K562 (cell line): ENCODE measurements around the gene RFX3. TPM values are rescaled to one million over a fixed set of nuclear protein-coding genes. Genes with fewer than 3 reads are reported as not detected.

Experiments used
- ATAC-seq: fragments of 200-7000 bp; cut with Tn5 transposase; 3 replicates; pipeline ENCODE4 v1.9.1; 2020; ENCODE audit warnings: moderate library complexity
- BruUV-seq: library from RNA; stranded (reverse); fragments of 400-500 nt; replicated peaks from 2 replicates; lab custom pipeline; 2021; lab: Mats Ljungman, UMichigan
- CTCF ChIA-PET: fragments of 300-600 bp; formaldehyde crosslinking; extraction: SDS; loops from one replicate; lab custom pipeline; 2021; ENCODE audit warnings: low intra/inter-chr PET ratio; lab: Yijun Ruan, JAX
- POLR2A ChIA-PET: fragments of 300-600, 350-650 bp; sonication (Branson Sonifier 250); formaldehyde crosslinking; extraction: SDS; loops from one replicate; lab custom pipeline; 2021; ENCODE audit warnings: antibody characterized with exemption, inconsistent platforms; lab: Yijun Ruan, JAX
- DNase-seq, 4 experiments: peaks; one replicate each; pipeline versions ENCODE4 v3.0.0 to v3.0.0-alpha.2; 2011 to 2018; ENCODE audit warnings: low spot score in 3 of 4, mixed read lengths in 3 of 4; ENCODE audit errors: extremely low read depth in 1 of 4
- FAIRE-seq: peaks from 2 replicates; lab custom pipeline; 2011; peaks lifted over from hg19 to GRCh38; lab: Jason Lieb, UNC
- H2AFZ ChIP-seq: 2 replicates; pipeline ENCODE4 v1.6.0; 2011; ENCODE audit warnings: low read depth, low read length, control low read depth, inconsistent platforms
- H3K27ac ChIP-seq: fragments of 200-600 bp; 3 replicates; pipeline ENCODE4 v1.8.0; 2011; ENCODE audit warnings: low read depth, mild to moderate bottlenecking, control low read depth, inconsistent platforms, low read length, moderate library complexity, mixed read lengths; ENCODE audit errors: extremely low read depth
- H3K27me3 ChIP-seq, 2 experiments: fragments of 300-600 bp in 1 of 2; 2 replicates in 1 of 2; 3 replicates in 1 of 2; pipeline versions ENCODE4 v1.6.0 to v1.8.0; 2011; ENCODE audit warnings: inconsistent platforms in 2 of 2, low read length in 2 of 2, mild to moderate bottlenecking in 1 of 2, mixed read lengths in 1 of 2, moderate library complexity in 1 of 2; ENCODE audit not compliant: control insufficient read depth in 2 of 2, insufficient read depth in 2 of 2
- H3K36me3 ChIP-seq: fragments of 300-600 bp; 3 replicates; pipeline ENCODE4 v1.8.0; 2011; ENCODE audit warnings: mild to moderate bottlenecking, low read length, inconsistent platforms; ENCODE audit not compliant: control insufficient read depth, insufficient read depth
- H3K4me1 ChIP-seq, 2 experiments: fragments of 200-600 bp in 1 of 2; replicated peaks in 1 of 2; 2 replicates in 1 of 2; 3 replicates in 1 of 2; pipeline versions ENCODE4 v1.5.1 to v1.8.0; 2011; ENCODE audit warnings: inconsistent platforms in 2 of 2, low read length in 2 of 2, mild to moderate bottlenecking in 1 of 2, mixed read lengths in 1 of 2, moderate library complexity in 1 of 2; ENCODE audit not compliant: control insufficient read depth in 2 of 2, insufficient read depth in 2 of 2
- H3K4me2 ChIP-seq: 2 replicates; pipeline ENCODE4 v1.6.1; 2011; ENCODE audit warnings: low read length, control low read depth, inconsistent platforms, mixed read lengths; ENCODE audit not compliant: insufficient read depth
- H3K4me3 ChIP-seq: fragments of 200-600 bp; sonication (generic), shearing (Covaris generic); 2 replicates; pipeline ENCODE4 v1.5.1; 2016; ENCODE audit warnings: control low read depth, inconsistent platforms
- H3K79me2 ChIP-seq: fragments of 200-600 bp; 3 replicates; pipeline ENCODE4 v1.8.0; 2011; ENCODE audit warnings: low read length, inconsistent platforms; ENCODE audit not compliant: control insufficient read depth, insufficient read depth
- H3K9ac ChIP-seq, 2 experiments: 2 replicates each; pipeline versions ENCODE4 v1.6.0 to v1.6.1; 2011; ENCODE audit warnings: low read depth in 2 of 2, low read length in 2 of 2, control low read depth in 1 of 2, inconsistent platforms in 1 of 2, mild to moderate bottlenecking in 1 of 2, mixed read lengths in 1 of 2; ENCODE audit not compliant: insufficient read depth in 1 of 2
- H3K9me1 ChIP-seq: one replicate; pipeline ENCODE4 v1.6.0; 2011; ENCODE audit warnings: inconsistent platforms, mild to moderate bottlenecking, low read length, moderate library complexity; ENCODE audit not compliant: control insufficient read depth, insufficient read depth
- H3K9me3 ChIP-seq: replicated peaks from 2 replicates; pipeline ENCODE4 v1.5.1; 2011; ENCODE audit warnings: low read depth, low read length, inconsistent platforms; ENCODE audit not compliant: control insufficient read depth, insufficient read depth
- H4K20me1 ChIP-seq: replicated peaks from 2 replicates; pipeline ENCODE4 v1.6.1; 2011; ENCODE audit warnings: low read length, inconsistent platforms, mixed read lengths; ENCODE audit not compliant: control insufficient read depth, insufficient read depth
- BCOR ChIP-seq: fragments of 450-650 bp; IDR thresholded peaks from 2 replicates; pipeline ENCODE4 v1.6.1; 2016
- CBFA2T2 ChIP-seq: fragments of 450-650 bp; conservative IDR thresholded peaks from 2 replicates; pipeline ENCODE4 v1.6.1; 2017; ENCODE audit warnings: mild to moderate bottlenecking
- SIN3A ChIP-seq, 2 experiments: fragments of 150-350 bp in 1 of 2; IDR thresholded peaks; 2 replicates each; pipeline ENCODE4 v1.6.1; 2011 to 2016; ENCODE audit warnings: borderline replicate concordance in 2 of 2, low read depth in 2 of 2, low read length in 2 of 2, mild to moderate bottlenecking in 2 of 2, moderate library complexity in 2 of 2; ENCODE audit not compliant: control insufficient read depth in 1 of 2
- WGBS: fragments of 100-300 bp; shearing (Covaris generic); methylation state at CpG from one replicate; pipeline ENCODE4 v1.1.6; 2016; ENCODE audit warnings: low coverage, mixed read lengths; ENCODE audit not compliant: insufficient coverage; ENCODE audit errors: missing lambda C conversion rate; 5-methylcytosine and 5-hydroxymethylcytosine counted together
- in situ Hi-C: fragments of 300-500 bp; cut with MboI; formaldehyde crosslinking; loops from 4 replicates; pipeline ENCODE4 v1.15.0; 2018; ENCODE audit warnings: inconsistent platforms, mixed read lengths
- intact Hi-C: fragments of 100-400 bp; cut with micrococcal nuclease; formaldehyde crosslinking; loops from 2 replicates; pipeline ENCODE4 v1.14.2; 2022
- polyA plus RNA-seq, 8 experiments: library from polyadenylated mRNA; depleted of rRNA in 4 of 8; stranded (reverse) in 5 of 8; unstranded in 3 of 8; fragments of >200 nt; fragmentation: Nextera tagmentation in 2 of 8; fragmentation: Illumina TruSeq in 1 of 8; extraction: Ambion mirVana in 2 of 8; extraction: Trizol in 1 of 8; gene quantifications; 2 replicates each; pipeline versions ENCODE4 v1.2.1 to v1.2.3, GENCODE V29; 2011 to 2014; ENCODE audit warnings: inconsistent platforms in 1 of 8, missing spikeins in 1 of 8
- total RNA-seq, 7 experiments: library from RNA; depleted of rRNA in 6 of 7; stranded (reverse); fragments of >200 nt in 6 of 7; fragmentation: Illumina TruSeq in 2 of 7; extraction: Trizol in 2 of 7; gene quantifications; 2 replicates each; pipeline versions ENCODE4 v1.2.1 to v1.2.3, GENCODE V29; 2011 to 2021; ENCODE audit warnings: low replicate concordance in 1 of 7
- TF ChIP-seq, protein P1 (sequence below): sonication (generic); formaldehyde crosslinking; IDR thresholded peaks from 2 replicates; pipeline ENCODE4 v1.9.0; 2022; ENCODE audit warnings: mild to moderate bottlenecking, missing genetic modification reagents
- TF ChIP-seq, protein P2 (sequence below): IDR thresholded peaks from 2 replicates; pipeline ENCODE4 v1.6.1; 2014; ENCODE audit warnings: antibody characterized with exemption

RFX3 gene
- total and polyA plus RNA-seq, 9 of the 15 experiments (the other 6 are each of a cell fraction or from before 2014, with no cell fraction given) = 0.86 to 4.9 (median 2.0) TPM

DNA sequence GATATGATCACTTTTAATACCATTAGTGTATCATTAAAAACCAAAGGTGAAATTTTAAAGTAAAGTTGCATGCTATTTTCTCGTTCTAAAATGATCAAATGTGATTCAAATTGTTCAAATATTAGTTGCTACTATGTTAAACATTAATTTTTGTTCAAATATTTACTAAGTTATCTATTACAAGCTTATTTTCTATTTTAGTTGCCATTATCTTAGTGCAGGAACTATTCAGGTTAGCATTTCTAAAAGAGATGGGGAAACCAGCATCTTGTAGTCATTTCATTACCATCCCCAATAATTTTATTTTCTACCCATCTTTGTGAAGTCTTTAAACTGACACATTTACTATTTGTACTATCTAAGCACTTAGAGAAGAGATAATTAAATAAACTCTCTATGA, 166.0 kb downstream of the RFX3 start:
- no peaks in the 10 kb centered on the region for H3K4me1 ChIP-seq
- no peak overlapping the region for H3K4me2 ChIP-seq
- TF ChIP-seq BCOR = no peak
- TF ChIP-seq, protein P1, sequence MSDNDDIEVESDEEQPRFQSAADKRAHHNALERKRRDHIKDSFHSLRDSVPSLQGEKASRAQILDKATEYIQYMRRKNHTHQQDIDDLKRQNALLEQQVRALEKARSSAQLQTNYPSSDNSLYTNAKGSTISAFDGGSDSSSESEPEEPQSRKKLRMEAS (CRISPR knock-in tag) = no peak
- TF ChIP-seq SIN3A (IDR thresholded peaks at IDR 0.05; ENCODE audit: borderline replicate concordance in 2 of 2, control insufficient read depth in 1 of 2, low read depth in 2 of 2, low read length in 2 of 2) = no peak
- TF ChIP-seq, protein P2, sequence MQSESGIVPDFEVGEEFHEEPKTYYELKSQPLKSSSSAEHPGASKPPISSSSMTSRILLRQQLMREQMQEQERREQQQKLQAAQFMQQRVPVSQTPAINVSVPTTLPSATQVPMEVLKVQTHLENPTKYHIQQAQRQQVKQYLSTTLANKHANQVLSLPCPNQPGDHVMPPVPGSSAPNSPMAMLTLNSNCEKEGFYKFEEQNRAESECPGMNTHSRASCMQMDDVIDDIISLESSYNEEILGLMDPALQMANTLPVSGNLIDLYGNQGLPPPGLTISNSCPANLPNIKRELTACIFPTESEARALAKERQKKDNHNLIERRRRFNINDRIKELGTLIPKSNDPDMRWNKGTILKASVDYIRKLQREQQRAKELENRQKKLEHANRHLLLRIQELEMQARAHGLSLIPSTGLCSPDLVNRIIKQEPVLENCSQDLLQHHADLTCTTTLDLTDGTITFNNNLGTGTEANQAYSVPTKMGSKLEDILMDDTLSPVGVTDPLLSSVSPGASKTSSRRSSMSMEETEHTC = no peak
- no peak for TF ChIP-seq CBFA2T2
- H3K36me3 ChIP-seq = no peaks in the 10 kb centered on the region
- H3K27me3 ChIP-seq = no peaks in the 10 kb centered on the region
- BruUV-seq = no TSS peak
- H3K9me1 ChIP-seq = no peaks in the 10 kb centered on the region
- no peak overlapping the region for H3K27ac ChIP-seq
- no peak overlapping the region for H2AFZ ChIP-seq
- H3K79me2 ChIP-seq = no peaks in the 10 kb centered on the region
- in situ Hi-C loops (no loop called here), intact Hi-C loops (no loop called here)
- 0% methylated on average over 1 of the region's 1 CpG for WGBS
- DNase-seq = no peak
- CTCF ChIA-PET = no interaction called here
- H3K9me3 ChIP-seq = no peaks in the 10 kb centered on the region
- ATAC-seq = no peak
- H3K4me3 ChIP-seq = no peak overlapping the region
- FAIRE-seq = no peak
- no peak overlapping the region for H3K9ac ChIP-seq
- POLR2A ChIA-PET = no interaction called here
- no peaks in the 10 kb centered on the region for H4K20me1 ChIP-seq
